ENCODE measurements around the gene MAP2. TPM values are rescaled to one million over a fixed set of nuclear protein-coding genes. Genes with fewer than 3 reads are reported as not detected.

MAP2 gene
- total RNA-seq, 1 experiment from 2014 or later, result 40.2 TPM

GRCh38 chr2:209613649-209614305, 189.9 kb downstream of the MAP2 start:
- intact Hi-C loops (cut with micrococcal nuclease), result no loop called here
- no TSS peak for BruUV-seq (replicated peaks)
- Mint-ChIP-seq H3K4me1 (ENCODE audit: insufficient read depth, unreplicated experiment) (no peaks in the 10 kb centered on the region), H3K36me3 (ENCODE audit: insufficient read depth, unreplicated experiment) (no peaks in the 10 kb centered on the region), H3K27me3 (ENCODE audit: insufficient read depth, unreplicated experiment) (no peaks in the 10 kb centered on the region), H3K9me3 (ENCODE audit: unreplicated experiment) (no peaks in the 10 kb centered on the region), H3K4me3 (ENCODE audit: unreplicated experiment) (no peak overlapping the region), H3K27ac (ENCODE audit: low read depth, unreplicated experiment) (no peak overlapping the region)
- ChIA-PET CTCF (interaction anchor here (1.6 kb wide), 1 partner anchor 37 kb away, joined by 7 read pairs; no protein-coding TSS in a partner anchor), POLR2A (no interaction called here)
- no peak for DNase-seq (ENCODE audit: unreplicated experiment)
- TF ChIP-seq CTCF (IDR thresholded peaks at IDR 0.05; ENCODE audit: unreplicated experiment), result no peak

- H3K4me3 Mint-ChIP-seq (ENCODE audit: unreplicated experiment), result no peak overlapping the region
- H3K27ac Mint-ChIP-seq (ENCODE audit: low read depth, unreplicated experiment), result no peak overlapping the region
- intact Hi-C loops (cut with micrococcal nuclease), result no loop called here
- H3K36me3 Mint-ChIP-seq (ENCODE audit: insufficient read depth, unreplicated experiment), result no peaks in the 10 kb centered on the region
- H3K27me3 Mint-ChIP-seq (ENCODE audit: insufficient read depth, unreplicated experiment), result no peaks in the 10 kb centered on the region
- no peak for DNase-seq (ENCODE audit: unreplicated experiment)
- BruUV-seq (replicated peaks), result no TSS peak
- no peak for TF ChIP-seq CTCF (IDR thresholded peaks at IDR 0.05; ENCODE audit: unreplicated experiment)
- ChIA-PET POLR2A (no interaction called here), CTCF (interaction anchor here (0.6 to 1.6 kb wide), 2 partner anchors 21 to 38 kb away, joined by 3 to 7 read pairs; no protein-coding TSS in a partner anchor)
- no peaks in the 10 kb centered on the region for H3K9me3 Mint-ChIP-seq (ENCODE audit: unreplicated experiment)
- no peaks in the 10 kb centered on the region for H3K4me1 Mint-ChIP-seq (ENCODE audit: insufficient read depth, unreplicated experiment)
Observed at GRCh38 chr2:209614690-209615369, 191.0 kb downstream of the MAP2 start.

GRCh38 chr2:209619782-209620181, 195.9 kb downstream of the MAP2 start:
- intact Hi-C loops (cut with micrococcal nuclease), result no loop called here
- ChIA-PET CTCF (interaction anchor here (0.5 kb wide), 1 partner anchor 606 kb away, joined by 3 read pairs; no protein-coding TSS in a partner anchor), POLR2A (no interaction called here)
- no peaks in the 10 kb centered on the region for H3K27me3 Mint-ChIP-seq (ENCODE audit: insufficient read depth, unreplicated experiment)
- BruUV-seq (replicated peaks), result no TSS peak
- TF ChIP-seq CTCF (IDR thresholded peaks at IDR 0.05; ENCODE audit: unreplicated experiment), result no peak
- H3K27ac Mint-ChIP-seq (ENCODE audit: low read depth, unreplicated experiment), result no peak overlapping the region
- no peaks in the 10 kb centered on the region for H3K9me3 Mint-ChIP-seq (ENCODE audit: unreplicated experiment)
- H3K36me3 Mint-ChIP-seq (ENCODE audit: insufficient read depth, unreplicated experiment), result no peaks in the 10 kb centered on the region
- no peaks in the 10 kb centered on the region for H3K4me1 Mint-ChIP-seq (ENCODE audit: insufficient read depth, unreplicated experiment)
- DNase-seq (ENCODE audit: unreplicated experiment), result no peak
- no peak overlapping the region for H3K4me3 Mint-ChIP-seq (ENCODE audit: unreplicated experiment)

- intact Hi-C loops (cut with micrococcal nuclease), result no loop called here
- H3K27ac Mint-ChIP-seq (ENCODE audit: low read depth, unreplicated experiment), result no peak overlapping the region
- peaks cover 2% of the 10 kb centered on the region for H3K36me3 Mint-ChIP-seq (ENCODE audit: insufficient read depth, unreplicated experiment)
- ChIA-PET CTCF (interaction anchor here (1.1 to 1.4 kb wide), 2 partner anchors 45 to 336 kb away, joined by 5 to 7 read pairs; no protein-coding TSS in a partner anchor), POLR2A (no interaction called here)
- DNase-seq (ENCODE audit: unreplicated experiment), result no peak
- no peaks in the 10 kb centered on the region for H3K27me3 Mint-ChIP-seq (ENCODE audit: insufficient read depth, unreplicated experiment)
- peaks cover 3% of the 10 kb centered on the region for H3K4me1 Mint-ChIP-seq (ENCODE audit: insufficient read depth, unreplicated experiment)
- no peak for TF ChIP-seq CTCF (IDR thresholded peaks at IDR 0.05; ENCODE audit: unreplicated experiment)
- BruUV-seq (replicated peaks), result no TSS peak
- no peaks in the 10 kb centered on the region for H3K9me3 Mint-ChIP-seq (ENCODE audit: unreplicated experiment)
- no peak overlapping the region for H3K4me3 Mint-ChIP-seq (ENCODE audit: unreplicated experiment)
Observed at GRCh38 chr2:209624192-209624938, 200.5 kb downstream of the MAP2 start.
